ENCODE results near the gene WNT5A.

The WNT5A gene

GRCh38 chr3:55446850-55447249 is 40.3 kb downstream of the WNT5A start:
- DNase-seq (ENCODE audit: low read depth, low spot score): no peak

GRCh38 chr3:55445551-55445950 is 41.6 kb downstream of the WNT5A start:
- DNase-seq (ENCODE audit: low read depth, low spot score): no peak

- no peak for DNase-seq (ENCODE audit: low read depth, low spot score)
Observed at GRCh38 chr3:55443346-55443745, 43.8 kb downstream of the WNT5A start.

- no peak for DNase-seq (ENCODE audit: low read depth, low spot score)
Observed at GRCh38 chr3:55442861-55443260, 44.2 kb downstream of the WNT5A start.

GRCh38 chr3:55441499-55441898 is 45.6 kb downstream of the WNT5A start:
- no peak for DNase-seq (ENCODE audit: low read depth, low spot score)

GRCh38 chr3:55440104-55440708 is 46.9 kb downstream of the WNT5A start:
- DNase-seq (ENCODE audit: low read depth, low spot score): no peak

- no peak for DNase-seq (ENCODE audit: low read depth, low spot score)
Observed at GRCh38 chr3:55439657-55440056, 47.4 kb downstream of the WNT5A start.

GRCh38 chr3:55436644-55437043 is 50.5 kb downstream of the WNT5A start:
- no peak for DNase-seq (ENCODE audit: low read depth, low spot score)

- DNase-seq (ENCODE audit: low read depth, low spot score): no peak
Observed at GRCh38 chr3:55435491-55435890, 51.6 kb downstream of the WNT5A start.

- no peak for DNase-seq (ENCODE audit: low read depth, low spot score)
Observed at GRCh38 chr3:55434789-55435188, 52.3 kb downstream of the WNT5A start.

- DNase-seq (ENCODE audit: low read depth, low spot score): no peak
Observed at GRCh38 chr3:55431041-55431440, 56.1 kb downstream of the WNT5A start.

GRCh38 chr3:55427739-55428138 is 59.4 kb downstream of the WNT5A start:
- no peak for DNase-seq (ENCODE audit: low read depth, low spot score)

- DNase-seq (ENCODE audit: low read depth, low spot score): no peak
Observed at GRCh38 chr3:55426486-55426885, 60.6 kb downstream of the WNT5A start.

GRCh38 chr3:55423782-55424181 is 63.3 kb downstream of the WNT5A start:
- no peak for DNase-seq (ENCODE audit: low read depth, low spot score)

- DNase-seq (ENCODE audit: low read depth, low spot score): no peak
Observed at GRCh38 chr3:55417211-55417610, 69.9 kb downstream of the WNT5A start.

- DNase-seq (ENCODE audit: low read depth, low spot score): no peak
Observed at GRCh38 chr3:55416331-55416821, 70.7 kb downstream of the WNT5A start.
